ENCODE results near the gene LTBP1.

DNA sequence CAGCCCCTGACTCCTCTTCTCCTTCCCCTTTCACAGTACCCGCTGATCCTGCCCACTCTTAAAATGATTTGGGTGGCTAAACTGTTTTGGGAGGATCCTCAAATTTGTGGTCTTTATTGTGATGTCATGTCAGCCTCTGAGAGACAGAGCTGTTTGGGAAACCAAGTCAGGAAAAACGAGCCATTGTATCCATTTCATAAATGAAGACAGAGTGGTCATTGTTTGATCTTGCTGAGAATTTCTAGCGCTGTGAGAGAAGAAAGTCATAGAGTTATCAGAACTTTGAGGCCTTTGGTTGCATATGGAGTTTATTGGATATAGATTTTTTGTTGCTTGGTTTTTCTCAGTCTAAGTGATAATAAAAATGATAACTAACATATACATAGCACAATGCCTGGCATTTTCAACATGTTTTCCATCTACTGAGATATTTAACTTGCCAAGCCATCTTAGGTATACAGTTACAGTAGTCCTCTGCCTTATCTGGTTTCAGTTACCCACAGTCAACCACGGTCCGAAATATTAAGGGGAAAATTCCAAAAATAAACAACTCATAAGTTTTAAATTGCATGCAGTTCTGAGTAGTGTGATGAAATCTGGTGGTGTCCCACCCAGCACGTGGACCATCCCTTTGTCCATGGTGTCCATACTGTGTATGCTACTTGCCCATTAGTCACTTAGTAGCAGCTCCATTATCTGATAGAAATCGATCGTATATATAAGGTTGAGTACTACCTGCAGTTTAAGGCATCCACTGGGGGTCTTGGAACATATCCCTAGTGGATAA lies 424.7 kb downstream of the LTBP1 start:
- TF ChIP-seq, protein P1, sequence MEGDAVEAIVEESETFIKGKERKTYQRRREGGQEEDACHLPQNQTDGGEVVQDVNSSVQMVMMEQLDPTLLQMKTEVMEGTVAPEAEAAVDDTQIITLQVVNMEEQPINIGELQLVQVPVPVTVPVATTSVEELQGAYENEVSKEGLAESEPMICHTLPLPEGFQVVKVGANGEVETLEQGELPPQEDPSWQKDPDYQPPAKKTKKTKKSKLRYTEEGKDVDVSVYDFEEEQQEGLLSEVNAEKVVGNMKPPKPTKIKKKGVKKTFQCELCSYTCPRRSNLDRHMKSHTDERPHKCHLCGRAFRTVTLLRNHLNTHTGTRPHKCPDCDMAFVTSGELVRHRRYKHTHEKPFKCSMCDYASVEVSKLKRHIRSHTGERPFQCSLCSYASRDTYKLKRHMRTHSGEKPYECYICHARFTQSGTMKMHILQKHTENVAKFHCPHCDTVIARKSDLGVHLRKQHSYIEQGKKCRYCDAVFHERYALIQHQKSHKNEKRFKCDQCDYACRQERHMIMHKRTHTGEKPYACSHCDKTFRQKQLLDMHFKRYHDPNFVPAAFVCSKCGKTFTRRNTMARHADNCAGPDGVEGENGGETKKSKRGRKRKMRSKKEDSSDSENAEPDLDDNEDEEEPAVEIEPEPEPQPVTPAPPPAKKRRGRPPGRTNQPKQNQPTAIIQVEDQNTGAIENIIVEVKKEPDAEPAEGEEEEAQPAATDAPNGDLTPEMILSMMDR (IDR thresholded peaks at IDR 0.05), result no peak
- no peak for TF ChIP-seq EZH2 (IDR thresholded peaks at IDR 0.05; ENCODE audit: borderline replicate concordance, insufficient read depth, low read depth, low read length, poor library complexity, severe bottlenecking)
